ENCODE measurements around the gene IL10RB.
"Not testable (repeated sequence)": the region's sequence is repeated elsewhere in the genome, so short reads cannot be mapped to it uniquely, and the experiment has no call there.

The IL10RB gene

DNA sequence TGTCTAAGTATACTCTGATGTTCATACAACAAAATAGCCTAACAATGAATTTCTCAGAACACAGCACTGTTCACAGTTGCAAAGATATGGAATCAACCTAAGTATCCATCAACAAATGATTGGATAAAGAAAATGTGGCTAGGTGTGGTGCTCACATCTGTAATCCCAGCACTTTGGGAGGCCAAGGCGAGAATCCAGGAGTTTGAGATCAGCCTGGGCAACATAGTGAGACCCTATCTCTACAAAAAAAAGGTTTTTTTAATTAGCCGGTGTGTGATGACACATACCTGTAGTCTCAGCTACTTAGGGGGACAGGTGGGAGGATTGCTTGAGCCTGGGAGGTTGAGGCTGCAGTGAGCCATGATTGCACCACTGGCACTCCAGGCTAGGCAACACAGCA lies 25.8 kb upstream of the IL10RB start:
- DNase-seq (ENCODE audit: low read depth in 1 of 2, low spot score in 1 of 2): no peak

DNA sequence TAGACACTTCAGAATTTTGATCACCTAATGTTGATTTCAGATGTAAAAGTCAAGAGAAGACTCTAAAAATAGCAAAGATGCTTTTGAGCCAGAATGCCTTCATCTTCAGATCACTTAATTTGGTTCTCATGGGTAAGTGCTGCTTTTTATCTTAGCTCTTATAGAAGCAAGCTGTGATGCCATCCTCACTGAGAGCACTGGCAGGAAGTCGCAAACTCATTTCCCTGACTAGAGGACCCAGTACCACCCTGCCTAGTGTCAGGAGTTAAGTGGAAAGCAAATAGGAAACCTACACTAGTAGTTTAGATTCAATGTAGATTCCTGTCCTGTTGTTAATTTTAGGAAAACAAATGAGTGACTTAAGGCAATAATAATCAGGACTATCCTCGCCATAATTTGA lies 24.3 kb upstream of the IL10RB start:
- no peak for DNase-seq (ENCODE audit: low read depth in 1 of 2, low spot score in 1 of 2)

DNA sequence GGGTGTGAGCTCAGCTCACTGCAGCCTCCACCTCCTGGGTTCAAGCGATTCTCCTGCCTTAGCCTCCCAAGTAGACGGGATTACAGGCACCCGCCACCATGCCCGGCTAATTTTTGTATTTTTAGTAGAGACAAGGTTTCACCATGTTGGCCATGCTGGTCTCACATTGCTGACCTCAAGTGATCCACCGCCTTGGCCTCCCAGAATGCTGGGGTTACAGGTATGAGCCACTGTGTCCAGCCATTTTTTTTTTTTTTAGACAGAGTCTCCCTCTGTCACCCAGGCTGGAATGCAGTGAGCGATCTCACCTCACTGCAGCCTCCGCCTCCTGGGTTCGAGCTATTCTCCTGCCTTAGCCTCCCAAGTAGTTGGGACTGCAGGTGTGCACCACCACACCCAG lies 23.3 kb upstream of the IL10RB start:
- DNase-seq (ENCODE audit: low read depth in 1 of 2, low spot score in 1 of 2): not testable (repeated sequence)

DNA sequence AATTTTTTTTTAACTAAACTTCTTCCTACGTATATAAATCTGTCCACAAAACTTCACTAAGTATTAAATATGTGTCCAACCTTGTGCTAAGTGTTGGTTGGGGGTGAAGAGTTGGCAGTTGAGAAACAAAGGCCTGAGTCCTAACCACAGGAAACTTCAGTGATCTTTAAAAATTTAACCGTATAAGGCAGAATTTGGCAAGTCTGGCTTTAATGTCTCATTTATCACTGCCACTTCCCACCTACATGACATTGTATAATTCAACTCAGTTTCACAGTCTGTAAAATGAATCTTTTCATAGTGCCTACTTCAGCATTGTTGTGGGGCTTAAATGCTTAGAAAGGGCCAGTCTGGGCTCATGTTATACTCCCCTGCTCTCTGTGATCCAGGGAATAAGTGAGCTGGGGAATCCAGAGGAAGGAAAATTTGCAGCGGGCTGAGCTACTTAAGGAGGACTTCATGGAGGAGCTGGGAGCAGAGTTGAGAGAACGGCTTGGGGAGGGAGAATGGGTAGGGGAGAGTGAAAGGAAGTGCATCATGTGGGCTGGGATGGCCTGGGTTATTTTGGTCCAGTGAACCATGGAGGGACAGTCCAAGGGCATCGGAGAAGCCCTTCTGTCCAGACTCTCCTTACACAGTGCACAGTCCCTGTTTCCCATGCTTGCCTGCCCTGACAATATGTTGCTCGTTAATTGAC lies 21.9 kb upstream of the IL10RB start:
- no peak for DNase-seq (ENCODE audit: low read depth in 1 of 2, low spot score in 1 of 2)

DNA sequence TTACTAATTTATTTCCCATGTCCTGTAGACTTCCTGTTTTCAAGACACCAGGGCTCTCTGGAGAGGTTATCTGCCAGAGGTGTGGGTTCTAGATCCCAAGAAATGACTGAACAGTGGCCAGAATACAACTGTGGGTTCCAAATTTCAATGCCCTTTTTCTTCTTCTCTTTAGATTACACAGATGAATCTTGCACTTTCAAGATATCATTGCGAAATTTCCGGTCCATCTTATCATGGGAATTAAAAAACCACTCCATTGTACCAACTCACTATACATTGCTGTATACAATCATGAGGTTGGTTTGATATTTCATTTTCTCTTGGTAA lies 21.4 kb upstream of the IL10RB start:
- no peak for DNase-seq (ENCODE audit: low read depth in 1 of 2, low spot score in 1 of 2)

DNA sequence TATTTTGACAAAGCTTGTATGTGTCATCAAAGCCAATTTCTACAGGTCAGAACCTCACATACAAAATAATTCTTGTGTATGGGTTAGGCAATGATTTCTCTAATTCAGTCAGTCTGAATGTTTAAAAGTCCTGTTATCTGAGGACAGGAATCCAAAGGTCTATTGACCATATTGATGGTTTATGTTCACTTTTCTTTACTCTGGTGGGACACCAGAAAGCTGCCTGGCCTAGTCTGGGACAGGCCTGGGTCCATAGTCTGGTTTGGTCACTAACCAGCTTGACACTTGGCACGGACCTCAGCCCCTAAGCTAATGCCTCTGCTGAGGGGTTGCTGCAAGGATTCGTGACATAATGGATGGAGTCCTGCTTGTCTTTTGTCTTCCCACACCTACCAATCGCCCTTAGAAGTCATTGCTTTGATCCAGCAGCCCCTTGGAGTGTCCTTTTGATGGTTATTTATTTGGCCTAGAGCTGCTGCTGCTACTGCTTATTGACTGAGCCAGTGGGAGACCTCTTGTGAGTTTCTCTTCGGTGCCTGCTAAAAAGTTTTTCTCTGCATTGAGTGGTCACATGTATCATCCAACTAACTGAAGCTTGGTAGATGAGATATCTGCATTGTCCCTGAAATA lies 20.8 kb upstream of the IL10RB start:
- no peak for DNase-seq (ENCODE audit: low read depth in 1 of 2, low spot score in 1 of 2)

DNA sequence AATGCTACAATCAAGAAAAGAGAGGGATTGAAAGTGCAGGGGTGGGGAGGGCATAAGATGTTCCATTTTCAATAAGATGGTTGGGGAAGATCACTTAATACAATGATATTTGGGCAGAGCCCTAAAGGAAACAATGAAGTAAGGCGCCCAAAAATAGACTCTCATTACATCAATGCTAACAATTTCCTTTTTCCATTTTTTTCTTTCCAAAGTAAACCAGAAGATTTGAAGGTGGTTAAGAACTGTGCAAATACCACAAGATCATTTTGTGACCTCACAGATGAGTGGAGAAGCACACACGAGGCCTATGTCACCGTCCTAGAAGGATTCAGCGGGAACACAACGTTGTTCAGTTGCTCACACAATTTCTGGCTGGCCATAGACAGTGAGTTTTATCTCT lies 19.7 kb upstream of the IL10RB start:
- DNase-seq (ENCODE audit: low read depth in 1 of 2, low spot score in 1 of 2): no peak

DNA sequence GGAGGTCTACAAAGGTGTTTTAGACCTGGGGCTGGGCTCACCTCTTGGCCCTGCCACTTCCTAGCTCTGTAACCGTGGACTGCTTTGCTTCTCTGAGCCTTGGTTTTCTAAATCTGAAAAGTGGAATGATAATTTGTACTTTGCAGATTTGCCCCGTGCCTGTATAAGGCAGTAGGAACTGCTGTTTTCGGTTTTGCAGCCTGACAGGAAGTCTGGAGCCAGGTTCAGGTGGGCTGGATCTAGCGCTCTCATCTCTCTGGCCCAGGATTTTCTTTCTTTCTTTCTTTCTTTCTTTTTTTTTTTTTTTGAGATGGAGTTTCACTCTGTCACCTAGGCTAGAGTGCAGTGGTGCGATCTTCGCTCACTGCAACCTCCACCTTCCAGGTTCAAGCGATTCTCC lies 19.2 kb upstream of the IL10RB start:
- no peak for DNase-seq (ENCODE audit: low read depth in 1 of 2, low spot score in 1 of 2)

DNA sequence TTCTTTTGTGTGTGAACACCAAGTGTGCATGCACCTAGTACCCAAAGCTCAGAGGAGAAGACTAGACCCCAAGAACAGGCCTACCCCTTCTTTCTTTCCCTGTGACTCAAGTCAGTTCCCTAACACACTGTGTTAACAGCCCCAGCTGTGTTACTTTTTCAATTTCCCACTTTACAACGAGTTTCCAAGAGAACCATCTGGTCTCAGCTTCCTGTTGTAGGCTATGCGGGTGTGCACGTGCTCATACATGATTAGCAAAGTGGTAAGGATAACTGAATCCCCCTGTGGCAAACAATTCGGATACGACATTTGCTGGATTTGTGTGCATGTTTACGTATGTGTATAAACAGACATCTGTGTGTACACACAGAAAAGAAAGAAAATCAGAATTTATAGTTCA lies 18.6 kb upstream of the IL10RB start:
- no peak for DNase-seq (ENCODE audit: low read depth in 1 of 2, low spot score in 1 of 2)

DNA sequence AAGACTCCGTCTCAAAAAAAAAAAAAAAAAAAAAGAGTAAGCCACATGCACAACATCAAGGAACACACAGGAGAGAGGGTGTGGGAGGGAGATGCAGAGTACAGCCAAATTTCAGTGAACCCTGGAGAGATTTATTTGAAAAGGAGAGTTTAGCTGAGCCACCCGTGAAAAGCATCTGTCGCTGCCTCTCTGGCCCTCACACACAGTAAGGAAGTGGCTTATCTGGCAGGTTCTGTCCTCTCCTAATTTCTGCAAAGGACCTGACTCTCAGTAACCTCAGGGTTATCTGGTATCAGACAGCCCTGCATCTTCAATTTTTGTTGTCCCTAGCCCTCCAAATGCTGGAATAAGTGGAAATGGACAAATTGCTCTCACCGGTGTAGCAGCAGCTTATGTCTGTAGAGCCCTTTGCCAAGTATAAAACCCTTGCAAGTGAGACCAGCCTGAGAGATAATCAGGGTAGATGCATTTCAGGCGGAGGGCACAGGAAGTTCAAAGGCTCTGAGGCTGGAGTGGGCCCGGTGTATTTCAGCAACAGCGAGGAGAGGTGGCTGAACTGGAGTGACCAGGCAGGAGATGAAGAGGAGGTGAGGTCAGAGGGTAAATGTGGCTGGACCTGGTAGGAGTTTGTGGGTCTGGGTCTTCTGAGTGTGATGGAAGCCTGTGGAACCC lies 16.7 kb upstream of the IL10RB start:
- no peak for DNase-seq (ENCODE audit: low read depth in 1 of 2, low spot score in 1 of 2)

DNA sequence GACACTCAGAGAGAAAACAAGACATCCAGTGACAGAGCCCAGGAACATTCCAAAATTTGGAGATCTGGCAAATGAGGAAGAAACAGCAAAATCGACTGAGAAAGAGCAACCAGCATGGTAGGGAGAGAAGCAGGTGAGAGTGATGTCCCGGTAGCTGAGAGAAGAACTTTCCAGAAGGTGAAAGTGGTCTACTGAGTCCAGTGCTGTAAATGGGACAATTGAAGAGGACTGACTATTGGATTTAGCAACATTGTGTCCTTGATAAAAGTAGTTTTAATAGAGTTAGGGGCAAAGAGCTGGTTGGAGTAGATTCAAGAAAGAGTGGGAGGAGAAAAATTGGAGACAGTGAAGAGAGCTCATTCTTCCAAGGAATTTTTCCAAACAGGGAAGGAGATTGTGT lies 15.0 kb upstream of the IL10RB start:
- no peak for DNase-seq (ENCODE audit: low read depth in 1 of 2, low spot score in 1 of 2)

DNA sequence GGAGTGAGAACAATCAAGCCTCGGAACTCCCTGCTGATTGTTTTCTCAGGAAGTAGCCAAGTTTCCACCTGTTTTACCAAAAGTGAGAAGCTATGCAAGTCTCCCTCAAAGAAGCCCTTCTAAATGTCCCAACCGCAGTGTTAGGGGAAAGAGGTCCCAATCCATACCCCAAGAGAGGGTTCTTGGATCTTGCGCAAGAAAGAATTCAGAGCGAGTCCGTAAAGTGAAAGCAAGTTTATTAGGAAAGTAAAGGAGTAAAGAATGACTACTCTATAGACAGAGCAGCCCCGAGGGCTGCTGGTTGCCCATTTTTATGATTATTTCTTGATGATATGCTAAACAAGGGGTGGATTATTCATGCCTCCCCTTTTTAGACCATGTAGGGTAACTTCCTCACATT lies 12.8 kb upstream of the IL10RB start:
- not testable (repeated sequence) for DNase-seq (ENCODE audit: low read depth in 1 of 2, low spot score in 1 of 2)

DNA sequence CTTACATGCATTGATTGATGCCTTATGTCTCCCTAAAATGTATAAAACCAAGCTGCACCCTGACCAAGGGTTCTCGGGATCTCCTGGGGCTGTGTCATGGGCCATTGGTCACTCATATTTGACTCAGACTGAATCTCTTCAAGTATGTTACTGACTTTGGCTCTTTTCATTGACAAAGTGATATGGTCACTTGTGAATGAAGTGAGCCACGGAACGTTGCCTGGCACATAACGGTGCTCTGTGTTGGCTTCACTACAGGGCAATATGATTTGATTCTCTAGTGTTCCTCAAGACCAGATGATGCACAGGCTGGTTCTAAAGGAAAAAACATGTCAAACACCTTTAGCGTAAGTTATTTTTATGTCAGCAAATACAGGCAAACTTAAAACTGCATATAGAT lies 11.4 kb upstream of the IL10RB start:
- DNase-seq (ENCODE audit: low read depth in 1 of 2, low spot score in 1 of 2): no peak

DNA sequence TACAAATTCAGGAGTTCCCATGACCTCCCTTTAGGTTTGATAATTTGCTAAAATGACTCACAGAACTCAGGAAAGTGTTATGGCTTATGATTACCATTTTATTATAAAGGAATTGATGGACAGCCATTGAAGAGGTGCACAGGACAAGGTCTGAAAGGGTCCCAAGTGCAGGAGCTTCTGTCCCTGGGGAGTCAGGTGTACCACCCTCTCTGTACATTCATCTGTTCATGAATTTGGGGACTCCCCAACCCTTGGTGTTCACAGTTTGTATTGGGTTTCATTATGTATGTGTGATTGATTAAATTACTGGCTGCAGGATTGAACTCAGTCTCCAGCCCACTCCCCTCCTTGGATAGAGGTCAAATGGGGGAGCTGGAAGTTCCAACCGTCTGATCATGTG lies 10.8 kb upstream of the IL10RB start:
- DNase-seq (ENCODE audit: low read depth in 1 of 2, low spot score in 1 of 2): no peak

DNA sequence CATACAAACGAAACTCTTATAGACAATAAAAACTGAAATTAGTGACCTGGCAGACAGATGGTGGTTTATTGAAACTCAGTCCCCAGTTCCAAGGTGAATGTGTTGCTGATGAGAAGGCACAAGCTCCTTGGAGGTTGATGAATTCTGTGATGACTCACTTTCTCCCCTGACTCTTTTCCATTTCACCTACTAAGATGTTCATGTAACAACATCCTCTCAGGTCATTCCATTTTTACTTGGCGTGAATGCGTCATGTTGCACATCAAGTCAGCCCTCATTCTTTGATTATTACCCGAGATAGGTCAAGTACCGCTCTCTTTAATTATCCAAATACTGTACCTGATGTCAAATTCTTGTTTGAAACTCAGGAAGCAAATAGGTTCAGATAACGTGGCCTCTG lies 10.1 kb upstream of the IL10RB start:
- DNase-seq (ENCODE audit: low read depth in 1 of 2, low spot score in 1 of 2): no peak

DNA sequence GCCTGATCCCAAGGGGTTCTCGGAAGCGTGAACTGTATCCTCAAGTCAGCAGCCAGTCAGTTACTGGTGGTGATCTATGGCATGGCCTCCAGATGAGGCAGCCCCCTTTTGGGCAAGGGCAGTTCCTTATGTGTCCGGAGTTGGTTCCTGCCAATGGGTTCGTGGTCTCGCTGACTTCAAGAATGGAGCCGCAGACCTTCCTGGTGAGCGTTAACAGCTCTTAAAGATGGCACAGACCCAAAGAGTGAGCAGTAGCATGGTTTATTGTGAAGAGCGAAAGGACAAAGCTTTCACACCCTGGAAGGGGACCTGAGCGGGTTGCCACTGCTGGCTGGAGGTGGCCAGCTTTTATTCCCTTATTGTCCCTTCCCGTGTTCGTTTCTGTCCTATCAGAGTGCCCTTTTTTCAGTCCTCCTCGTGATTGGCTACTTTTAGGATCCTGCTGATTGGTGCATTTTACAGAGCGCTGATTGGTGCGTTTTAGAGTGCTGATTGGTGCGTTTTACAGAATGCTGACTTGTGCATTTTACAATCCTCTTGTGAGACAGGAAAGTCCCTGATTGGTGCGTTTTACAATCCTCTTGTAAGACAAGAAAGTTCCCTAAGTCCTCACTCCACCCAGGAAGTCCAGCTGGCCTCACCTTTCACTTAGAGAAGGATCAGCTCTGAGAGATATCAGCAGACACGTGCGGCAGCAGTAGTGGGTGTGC lies 8.9 kb upstream of the IL10RB start:
- no peak for DNase-seq (ENCODE audit: low read depth in 1 of 2, low spot score in 1 of 2)

DNA sequence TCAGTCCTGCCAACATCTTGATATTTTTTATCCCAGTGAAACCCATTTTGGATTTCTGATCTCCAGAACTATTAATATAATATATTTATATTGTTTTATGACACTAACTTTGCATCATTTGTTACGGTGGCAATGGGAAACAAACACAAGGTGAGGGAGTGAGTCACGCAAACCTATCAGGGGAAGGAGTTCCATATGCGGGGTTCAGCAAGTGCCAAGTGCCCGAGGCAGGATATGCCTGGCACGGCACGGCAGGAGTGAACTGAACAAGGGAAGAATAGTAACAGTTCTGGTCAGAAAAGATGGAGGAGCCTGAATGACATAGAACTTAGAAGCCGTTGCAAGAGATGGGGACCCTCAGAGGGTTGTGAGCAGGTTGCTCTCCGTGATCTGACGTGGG lies 7.7 kb upstream of the IL10RB start:
- no peak for DNase-seq (ENCODE audit: low read depth in 1 of 2, low spot score in 1 of 2)

DNA sequence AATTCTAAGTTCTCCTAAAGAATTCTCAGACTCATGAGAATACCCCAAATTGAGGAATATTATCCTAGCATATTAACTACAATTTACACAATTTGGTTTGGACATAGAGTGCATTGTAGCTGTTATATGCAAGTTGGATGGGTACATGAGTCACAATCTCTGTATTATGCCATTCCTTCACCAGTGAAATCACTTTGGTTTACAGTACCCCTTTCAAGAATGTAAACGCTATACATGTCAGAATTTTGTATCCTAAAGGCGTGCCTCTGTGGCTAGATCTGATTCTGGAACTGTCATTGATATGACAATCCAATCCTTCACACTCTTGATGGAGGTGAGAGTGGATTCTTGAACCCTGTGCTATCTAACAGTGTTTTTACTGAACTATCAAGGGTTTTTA lies 6.7 kb upstream of the IL10RB start:
- DNase-seq (ENCODE audit: low read depth in 1 of 2, low spot score in 1 of 2): no peak

DNA sequence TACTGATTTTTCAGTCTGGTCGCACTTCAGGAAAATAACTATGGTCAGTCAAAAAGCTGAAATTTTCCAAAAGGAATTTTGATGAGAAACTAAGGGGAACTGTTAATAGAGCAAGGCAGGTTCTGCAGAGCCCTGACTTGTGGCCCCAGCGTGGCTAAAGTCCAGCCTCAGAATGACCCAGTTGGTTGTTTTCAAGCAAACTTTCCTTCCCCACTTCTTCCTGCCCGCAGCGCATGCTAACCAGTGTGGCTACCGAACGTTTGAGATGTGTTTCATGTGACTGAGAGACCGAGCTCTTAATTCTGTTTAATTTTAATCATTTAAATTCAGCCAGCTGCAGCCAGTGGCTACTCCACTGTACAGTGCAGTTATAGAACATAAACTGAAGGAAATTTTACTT lies 6.2 kb upstream of the IL10RB start:
- DNase-seq (ENCODE audit: low read depth in 1 of 2, low spot score in 1 of 2): no peak

DNA sequence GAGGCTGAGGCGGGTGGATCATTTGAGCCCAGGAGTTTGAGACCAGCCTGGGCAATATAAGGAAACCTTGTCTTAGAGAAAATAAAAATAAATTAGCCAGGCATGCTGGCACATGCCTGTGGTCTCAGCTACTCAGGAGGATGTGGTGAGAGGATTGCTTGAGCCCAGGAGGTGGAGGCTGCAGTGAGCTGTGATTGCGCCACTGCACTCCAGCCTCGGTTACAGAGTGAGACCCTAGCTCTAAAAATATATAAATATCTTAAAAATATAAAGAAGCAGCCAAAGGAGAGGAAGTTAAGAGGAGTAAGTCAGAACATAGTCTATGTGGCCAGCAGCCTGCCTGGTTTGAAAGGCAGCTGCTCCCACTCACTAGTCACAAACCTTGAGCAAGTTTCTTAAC lies 4.5 kb upstream of the IL10RB start:
- DNase-seq (ENCODE audit: low read depth in 1 of 2, low spot score in 1 of 2): no peak

DNA sequence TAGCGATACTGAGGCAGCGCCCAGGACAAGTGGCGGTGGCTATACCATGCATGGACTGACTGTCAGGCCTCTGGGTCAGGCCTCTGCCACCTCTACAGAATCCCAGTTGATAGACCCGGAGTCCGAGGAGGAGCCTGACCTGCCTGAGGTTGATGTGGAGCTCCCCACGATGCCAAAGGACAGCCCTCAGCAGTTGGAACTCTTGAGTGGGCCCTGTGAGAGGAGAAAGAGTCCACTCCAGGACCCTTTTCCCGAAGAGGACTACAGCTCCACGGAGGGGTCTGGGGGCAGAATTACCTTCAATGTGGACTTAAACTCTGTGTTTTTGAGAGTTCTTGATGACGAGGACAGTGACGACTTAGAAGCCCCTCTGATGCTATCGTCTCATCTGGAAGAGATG lies 3.2 kb upstream of the IL10RB start:
- no peak for DNase-seq (ENCODE audit: low read depth in 1 of 2, low spot score in 1 of 2)

DNA sequence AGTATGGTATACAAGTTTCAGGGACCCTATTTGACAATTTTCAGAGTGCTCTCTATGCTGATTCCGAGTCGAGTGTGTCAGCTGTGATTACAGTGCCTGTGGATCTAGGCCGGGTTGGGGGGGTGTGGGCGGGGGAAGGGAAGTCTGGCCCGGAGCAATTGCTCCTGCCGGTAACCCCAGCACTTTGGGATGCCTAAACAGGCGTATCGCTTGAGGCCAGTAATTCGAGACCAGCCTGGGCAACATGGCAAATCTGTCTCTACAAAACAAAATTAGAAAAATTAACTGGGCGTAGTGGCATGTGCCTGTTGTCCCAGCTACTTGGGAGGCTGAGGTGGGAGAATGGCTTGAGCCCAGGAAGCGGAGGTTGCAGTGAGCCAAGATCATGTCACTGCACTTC lies 1.6 kb upstream of the IL10RB start:
- no peak for DNase-seq (ENCODE audit: low read depth in 1 of 2, low spot score in 1 of 2)
